Endothelial cell (in vitro differentiated cells): Measurements from ENCODE around the gene ARHGAP26. TPM values are rescaled to one million over a fixed set of nuclear protein-coding genes. Genes with fewer than 3 reads are reported as not detected.

Source experiments
- DNase-seq: peaks from one replicate; pipeline ENCODE4 v3.0.0; 2021; ENCODE audit warnings: low spot score
- H3K27ac Mint-ChIP-seq: one replicate; pipeline ENCODE4 v1.8.0; 2021; ENCODE audit warnings: mixed read lengths, inconsistent platforms; ENCODE audit not compliant: unreplicated experiment
- H3K27me3 Mint-ChIP-seq: one replicate; pipeline ENCODE4 v1.8.0; 2021; ENCODE audit warnings: mild to moderate bottlenecking, moderate library complexity, mixed read lengths, inconsistent platforms; ENCODE audit not compliant: unreplicated experiment
- H3K36me3 Mint-ChIP-seq: one replicate; pipeline ENCODE4 v1.8.0; 2021; ENCODE audit warnings: mild to moderate bottlenecking, low read depth, mixed read lengths, inconsistent platforms; ENCODE audit not compliant: unreplicated experiment
- H3K4me1 Mint-ChIP-seq: one replicate; pipeline ENCODE4 v1.8.0; 2021; ENCODE audit warnings: mild to moderate bottlenecking, mixed read lengths, inconsistent platforms; ENCODE audit not compliant: unreplicated experiment
- H3K4me3 Mint-ChIP-seq: one replicate; pipeline ENCODE4 v1.8.0; 2021; ENCODE audit warnings: mild to moderate bottlenecking, mixed read lengths, inconsistent platforms; ENCODE audit not compliant: unreplicated experiment
- H3K9me3 Mint-ChIP-seq: one replicate; pipeline ENCODE4 v1.8.0; 2021; ENCODE audit warnings: mixed read lengths, inconsistent platforms; ENCODE audit not compliant: unreplicated experiment
- total RNA-seq: library from RNA; stranded (reverse); fragmentation: NEBNext Ultra II Directional; extraction: Animal tissue kit (Norgen Biotek cat#: 25700); gene quantifications from one replicate; pipeline ENCODE4 v1.2.1, GENCODE V29; 2021; ENCODE audit not compliant: unreplicated experiment
- TF ChIP-seq, protein P1 (sequence below): fragments of 200-600 bp; sonication (generic); IDR thresholded peaks from one replicate; pipeline ENCODE4 v1.5.0; 2021; ENCODE audit warnings: antibody characterized with exemption; ENCODE audit not compliant: unreplicated experiment

ARHGAP26 gene
- total RNA-seq, 1 donor from 2014 or later, result 81.5 TPM

DNA sequence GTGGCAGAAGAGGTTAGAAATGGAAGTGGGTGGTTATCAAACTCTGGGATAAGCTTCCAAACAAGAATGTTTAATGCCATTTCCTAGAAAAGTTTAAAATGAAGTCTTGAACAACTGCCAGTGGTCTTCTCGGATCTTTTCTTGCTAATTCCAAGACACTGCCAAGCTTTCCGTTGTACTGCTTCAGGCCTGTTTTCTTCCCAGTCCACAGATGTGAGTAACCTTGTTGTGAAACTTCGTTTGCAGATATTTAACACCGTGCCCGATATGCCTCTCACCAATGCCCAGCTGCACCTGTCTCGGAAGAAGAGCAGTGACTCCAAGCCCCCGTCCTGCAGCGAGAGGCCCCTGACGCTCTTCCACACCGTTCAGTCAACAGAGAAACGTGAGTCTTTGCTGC, 363.5 kb downstream of the ARHGAP26 start:
- H3K27me3 Mint-ChIP-seq, result no peaks in the 10 kb centered on the region
- H3K36me3 Mint-ChIP-seq, result peaks cover 22% of the 10 kb centered on the region
- TF ChIP-seq, protein P1, sequence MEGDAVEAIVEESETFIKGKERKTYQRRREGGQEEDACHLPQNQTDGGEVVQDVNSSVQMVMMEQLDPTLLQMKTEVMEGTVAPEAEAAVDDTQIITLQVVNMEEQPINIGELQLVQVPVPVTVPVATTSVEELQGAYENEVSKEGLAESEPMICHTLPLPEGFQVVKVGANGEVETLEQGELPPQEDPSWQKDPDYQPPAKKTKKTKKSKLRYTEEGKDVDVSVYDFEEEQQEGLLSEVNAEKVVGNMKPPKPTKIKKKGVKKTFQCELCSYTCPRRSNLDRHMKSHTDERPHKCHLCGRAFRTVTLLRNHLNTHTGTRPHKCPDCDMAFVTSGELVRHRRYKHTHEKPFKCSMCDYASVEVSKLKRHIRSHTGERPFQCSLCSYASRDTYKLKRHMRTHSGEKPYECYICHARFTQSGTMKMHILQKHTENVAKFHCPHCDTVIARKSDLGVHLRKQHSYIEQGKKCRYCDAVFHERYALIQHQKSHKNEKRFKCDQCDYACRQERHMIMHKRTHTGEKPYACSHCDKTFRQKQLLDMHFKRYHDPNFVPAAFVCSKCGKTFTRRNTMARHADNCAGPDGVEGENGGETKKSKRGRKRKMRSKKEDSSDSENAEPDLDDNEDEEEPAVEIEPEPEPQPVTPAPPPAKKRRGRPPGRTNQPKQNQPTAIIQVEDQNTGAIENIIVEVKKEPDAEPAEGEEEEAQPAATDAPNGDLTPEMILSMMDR, result no peak
- H3K4me1 Mint-ChIP-seq, result peaks cover 5% of the 10 kb centered on the region
- no peak overlapping the region for H3K27ac Mint-ChIP-seq
- DNase-seq, result no peak
- no peak overlapping the region for H3K4me3 Mint-ChIP-seq
- no peaks in the 10 kb centered on the region for H3K9me3 Mint-ChIP-seq

DNA sequence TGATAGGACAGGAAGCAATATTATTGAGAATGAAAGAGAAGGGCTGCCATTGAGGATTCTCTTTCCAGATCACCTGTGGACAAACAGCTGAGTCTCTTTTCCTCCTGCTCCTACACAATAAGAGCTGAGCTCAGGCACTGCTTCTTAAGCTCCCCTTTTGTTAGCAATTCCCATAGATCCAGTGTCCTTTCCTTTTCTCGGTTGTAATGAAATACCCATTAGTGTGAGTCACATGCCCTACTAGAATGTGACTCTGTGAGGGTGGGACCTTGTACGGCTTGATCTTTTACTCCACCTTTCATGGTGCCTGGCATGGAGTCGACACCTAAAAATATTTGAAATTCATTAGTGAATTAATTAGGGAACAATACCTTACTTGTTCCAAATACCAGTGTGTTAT, 364.1 kb downstream of the ARHGAP26 start:
- Mint-ChIP-seq H3K4me1 (peaks cover 5% of the 10 kb centered on the region), H3K4me3 (no peak overlapping the region), H3K27me3 (no peaks in the 10 kb centered on the region), H3K9me3 (no peaks in the 10 kb centered on the region), H3K36me3 (peaks cover 22% of the 10 kb centered on the region), H3K27ac (no peak overlapping the region)
- TF ChIP-seq, protein P1, result no peak
- DNase-seq, result no peak

DNA sequence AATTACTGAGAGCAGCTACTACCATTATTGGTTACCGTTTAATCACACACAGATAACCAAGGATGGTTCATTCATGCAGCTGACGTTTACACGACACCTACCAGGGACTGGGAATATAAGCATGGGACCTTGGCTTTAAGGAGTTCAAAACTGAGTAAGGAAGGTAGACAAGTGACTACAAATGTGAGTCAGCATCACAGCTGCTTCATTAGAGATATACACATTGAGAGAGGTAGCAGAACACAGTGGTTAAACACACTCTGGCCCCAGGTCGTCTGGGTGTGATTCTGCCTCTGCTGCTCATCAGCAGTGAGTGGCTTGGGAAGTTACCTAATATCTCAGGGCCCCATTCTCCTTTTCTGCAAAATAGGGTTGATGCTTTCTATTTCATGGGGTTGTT, 364.7 kb downstream of the ARHGAP26 start:
- H3K4me1 Mint-ChIP-seq, result peaks cover 5% of the 10 kb centered on the region
- no peak overlapping the region for H3K27ac Mint-ChIP-seq
- no peak overlapping the region for H3K4me3 Mint-ChIP-seq
- peaks cover 22% of the 10 kb centered on the region for H3K36me3 Mint-ChIP-seq
- H3K27me3 Mint-ChIP-seq, result no peaks in the 10 kb centered on the region
- no peaks in the 10 kb centered on the region for H3K9me3 Mint-ChIP-seq
- TF ChIP-seq, protein P1, result no peak
- DNase-seq, result no peak

DNA sequence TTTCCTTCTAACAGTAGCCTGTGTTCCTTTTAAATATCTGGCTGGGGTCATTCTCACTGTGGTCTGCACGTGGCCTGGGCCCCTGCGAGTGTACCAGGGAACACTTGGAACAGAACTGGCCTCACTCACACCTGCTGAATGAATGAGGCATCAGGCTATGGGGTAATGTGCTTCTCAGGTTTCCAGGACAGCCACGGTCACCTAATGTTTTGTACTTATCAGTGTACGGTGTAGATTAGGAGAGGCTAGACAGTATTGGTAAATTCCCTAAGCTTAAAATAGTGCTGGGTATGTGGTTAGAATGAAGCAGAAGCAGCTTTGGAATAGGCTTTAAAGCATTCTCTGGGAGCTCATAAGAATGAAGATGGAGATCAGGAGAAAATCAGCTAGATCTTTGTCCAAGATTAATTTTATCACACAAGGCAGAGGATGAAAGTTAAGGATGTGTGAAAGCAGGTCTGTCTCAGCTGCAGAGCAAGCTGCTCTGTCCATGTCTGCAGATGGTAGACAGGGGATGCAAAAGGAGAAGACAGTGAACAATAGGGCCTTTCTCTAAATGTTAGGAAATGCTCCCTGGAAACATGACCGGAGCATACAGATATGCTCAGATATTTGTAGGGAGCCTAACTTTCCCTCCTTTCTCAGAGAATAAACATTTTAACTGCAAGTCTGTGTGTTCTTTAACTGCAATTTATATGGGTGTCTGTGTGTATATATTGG, 365.8 kb downstream of the ARHGAP26 start:
- TF ChIP-seq, protein P1, result no peak
- DNase-seq, result no peak
- H3K27ac Mint-ChIP-seq, result no peak overlapping the region
- no peaks in the 10 kb centered on the region for H3K9me3 Mint-ChIP-seq
- H3K27me3 Mint-ChIP-seq, result no peaks in the 10 kb centered on the region
- H3K4me1 Mint-ChIP-seq, result peaks cover 5% of the 10 kb centered on the region
- peaks cover 22% of the 10 kb centered on the region for H3K36me3 Mint-ChIP-seq
- H3K4me3 Mint-ChIP-seq, result no peak overlapping the region

DNA sequence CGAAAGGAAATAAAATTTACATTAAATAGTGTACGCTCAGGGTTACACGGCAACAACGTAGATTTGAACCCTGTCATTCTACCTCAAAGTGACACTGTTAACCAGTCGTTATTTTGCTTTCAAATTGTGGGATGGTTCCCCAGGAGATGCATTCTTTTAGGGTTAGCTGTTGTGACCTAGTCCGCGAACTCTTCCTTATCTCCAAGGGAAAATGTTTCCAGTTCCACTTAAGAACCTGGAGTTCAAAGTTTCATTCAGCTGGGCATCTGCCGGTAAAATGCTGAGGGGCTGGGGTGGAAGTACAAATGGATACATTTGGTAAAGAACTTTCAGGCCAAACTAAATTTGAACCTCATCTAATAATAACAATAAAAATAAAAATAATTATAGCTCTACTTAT, 368.7 kb downstream of the ARHGAP26 start:
- no peaks in the 10 kb centered on the region for H3K9me3 Mint-ChIP-seq
- peaks cover 2% of the 10 kb centered on the region for H3K27me3 Mint-ChIP-seq
- no peak overlapping the region for H3K4me3 Mint-ChIP-seq
- peaks cover 18% of the 10 kb centered on the region for H3K36me3 Mint-ChIP-seq
- no peak overlapping the region for H3K27ac Mint-ChIP-seq
- TF ChIP-seq, protein P1, result no peak
- no peak for DNase-seq
- H3K4me1 Mint-ChIP-seq, result peaks cover 5% of the 10 kb centered on the region
